CD4-positive, CD25-positive, alpha-beta regulatory T cell (primary cell): ENCODE measurements around the gene CKS2. TPM values are rescaled to one million over a fixed set of nuclear protein-coding genes. Genes with fewer than 3 reads are reported as not detected.

Experiments
- ATAC-seq, 2 donors: fragments of 150-1000 bp; cut with Tn5 transposase; one replicate each; pipeline ENCODE4 v1.10.0; 2021; ENCODE audit warnings: low read depth in 2 of 2, moderate number of reproducible peaks in 2 of 2, moderate library complexity in 1 of 2
- DNase-seq, 3 donors: peaks; one replicate each; pipeline versions ENCODE4 v3.0.0 to v3.0.0-alpha.2; 2012 to 2022; ENCODE audit warnings: mixed read lengths in 1 of 3
- H3K27ac ChIP-seq: one replicate; pipeline ENCODE4 v1.7.0; 2013; ENCODE audit warnings: mild to moderate bottlenecking, low read length; ENCODE audit not compliant: insufficient read depth, poor library complexity, severe bottlenecking
- H3K27me3 ChIP-seq: one replicate; pipeline ENCODE4 v1.7.0; 2013; ENCODE audit warnings: low read length; ENCODE audit not compliant: control insufficient read depth, insufficient read depth
- H3K36me3 ChIP-seq: one replicate; pipeline ENCODE4 v1.7.0; 2013; ENCODE audit warnings: mild to moderate bottlenecking, low read length, moderate library complexity; ENCODE audit not compliant: control insufficient read depth, insufficient read depth
- H3K4me1 ChIP-seq: 2 replicates; pipeline ENCODE4 v1.7.0; 2013; ENCODE audit warnings: mild to moderate bottlenecking, low read length; ENCODE audit not compliant: insufficient read depth, control insufficient read depth, poor library complexity, severe bottlenecking
- H3K4me3 ChIP-seq: one replicate; pipeline ENCODE4 v1.7.0; 2013; ENCODE audit warnings: low read depth, mild to moderate bottlenecking, low read length, moderate library complexity
- H3K9me3 ChIP-seq, 2 experiments: 1 replicate in 1 of 2; 2 replicates in 1 of 2; pipeline ENCODE4 v1.7.0; 2013; ENCODE audit warnings: low read length in 2 of 2, mild to moderate bottlenecking in 1 of 2, moderate library complexity in 1 of 2; ENCODE audit not compliant: control insufficient read depth in 2 of 2
- H3K27ac Mint-ChIP-seq, 3 donors: one replicate each; pipeline ENCODE4 v1.8.0; 2020 to 2022; ENCODE audit warnings: mild to moderate bottlenecking in 3 of 3, mixed read lengths in 3 of 3, moderate library complexity in 2 of 3
- H3K27me3 Mint-ChIP-seq: one replicate; pipeline ENCODE4 v1.8.0; 2022; ENCODE audit warnings: mild to moderate bottlenecking, mixed read lengths
- H3K36me3 Mint-ChIP-seq: one replicate; pipeline ENCODE4 v1.8.0; 2020; ENCODE audit warnings: mixed read lengths
- H3K4me1 Mint-ChIP-seq, 4 donors: one replicate each; pipeline ENCODE4 v1.8.0; 2020 to 2022; ENCODE audit warnings: mixed read lengths in 4 of 4, mild to moderate bottlenecking in 1 of 4
- H3K4me3 Mint-ChIP-seq, 4 donors: one replicate each; pipeline ENCODE4 v1.8.0; 2020 to 2022; ENCODE audit warnings: mild to moderate bottlenecking in 4 of 4, mixed read lengths in 4 of 4, moderate library complexity in 3 of 4
- H3K9me3 Mint-ChIP-seq, 7 donors: one replicate each; pipeline ENCODE4 v1.8.0; 2020 to 2022; ENCODE audit warnings: mixed read lengths in 7 of 7, mild to moderate bottlenecking in 3 of 7, moderate library complexity in 2 of 7
- polyA plus RNA-seq, 4 donors: library from polyadenylated mRNA; unstranded; fragments of 300-500 nt; fragmentation: Illumina TruSeq; gene quantifications; one replicate each; pipeline ENCODE4 v1.2.3, GENCODE V29; 2021
- total RNA-seq: library from RNA; stranded (reverse); gene quantifications from one replicate; pipeline ENCODE4 v1.2.3, GENCODE V29; 2022

Gene CKS2
- total and polyA plus RNA-seq, 5 donors from 2014 or later: 28.6 to 53.0 (median 43.6) TPM

GRCh38 chr9:89323390-89323789 lies 12.4 kb downstream of the CKS2 start:
- H3K4me3 Mint-ChIP-seq: peak overlapping the region in 2 of 4 donors; percentile 12 to 45
- peak overlapping the region in 2 of 3 donors; percentile 4 to 70 for H3K27ac Mint-ChIP-seq
- peaks cover 31 to 70% (median 51%) of the 10 kb centered on the region in 4 donors for H3K4me1 Mint-ChIP-seq
- Histone ChIP-seq H3K4me3 (no peak overlapping the region), H3K4me1 (peaks cover 30% of the 10 kb centered on the region), H3K36me3 (peaks cover 54% of the 10 kb centered on the region), H3K9me3 (no peaks in the 10 kb centered on the region), H3K27me3 (no peaks in the 10 kb centered on the region), H3K27ac (no peak overlapping the region)
- no peaks in the 10 kb centered on the region for H3K27me3 Mint-ChIP-seq
- no peak for DNase-seq
- no peaks in the 10 kb centered on the region for H3K9me3 Mint-ChIP-seq
- H3K36me3 Mint-ChIP-seq: peaks cover 28% of the 10 kb centered on the region
- no peak for ATAC-seq

GRCh38 chr9:89325733-89326132 lies 14.7 kb downstream of the CKS2 start:
- DNase-seq: no peak
- Histone ChIP-seq H3K27ac (no peak overlapping the region), H3K4me3 (no peak overlapping the region), H3K9me3 (no peaks in the 10 kb centered on the region), H3K4me1 (peaks cover 18% of the 10 kb centered on the region), H3K27me3 (no peaks in the 10 kb centered on the region), H3K36me3 (peaks cover 76% of the 10 kb centered on the region)
- peaks cover 28 to 51% (median 38%) of the 10 kb centered on the region in 4 donors for H3K4me1 Mint-ChIP-seq
- H3K36me3 Mint-ChIP-seq: peaks cover 40% of the 10 kb centered on the region
- no peaks in the 10 kb centered on the region for H3K27me3 Mint-ChIP-seq
- no peaks in the 10 kb centered on the region for H3K9me3 Mint-ChIP-seq
- no peak for ATAC-seq
- H3K27ac Mint-ChIP-seq: peak overlapping the region in 1 of 3 donors; percentile 13
- H3K4me3 Mint-ChIP-seq: peak overlapping the region in 1 of 4 donors; percentile 44

GRCh38 chr9:89328064-89328463 lies 17.1 kb downstream of the CKS2 start:
- Histone ChIP-seq H3K36me3 (peaks cover 87% of the 10 kb centered on the region), H3K4me1 (peaks cover 1% of the 10 kb centered on the region), H3K27me3 (no peaks in the 10 kb centered on the region), H3K4me3 (no peak overlapping the region), H3K9me3 (no peaks in the 10 kb centered on the region), H3K27ac (no peak overlapping the region)
- Mint-ChIP-seq H3K36me3 (peaks cover 37% of the 10 kb centered on the region), H3K9me3 (no peaks in the 10 kb centered on the region), H3K4me1 (peaks cover 11 to 34% (median 26%) of the 10 kb centered on the region in 4 donors), H3K27ac (no peak overlapping the region), H3K4me3 (no peak overlapping the region), H3K27me3 (no peaks in the 10 kb centered on the region)
- ATAC-seq (no peak), DNase-seq (no peak)

GRCh38 chr9:89329917-89330316 lies 18.9 kb downstream of the CKS2 start:
- no peak overlapping the region for H3K27ac Mint-ChIP-seq
- no peaks in the 10 kb centered on the region for H3K9me3 Mint-ChIP-seq
- H3K4me1 ChIP-seq: no peaks in the 10 kb centered on the region
- peaks cover 8 to 20% (median 15%) of the 10 kb centered on the region in 4 donors for H3K4me1 Mint-ChIP-seq
- H3K27me3 Mint-ChIP-seq: no peaks in the 10 kb centered on the region
- ATAC-seq (no peak), DNase-seq (no peak)
- H3K4me3 Mint-ChIP-seq: no peak overlapping the region
- no peaks in the 10 kb centered on the region for H3K9me3 ChIP-seq
- no peak overlapping the region for H3K4me3 ChIP-seq
- H3K36me3 Mint-ChIP-seq: peaks cover 42% of the 10 kb centered on the region
- no peak overlapping the region for H3K27ac ChIP-seq
- H3K27me3 ChIP-seq: no peaks in the 10 kb centered on the region
- H3K36me3 ChIP-seq: peaks cover 90% of the 10 kb centered on the region

DNA sequence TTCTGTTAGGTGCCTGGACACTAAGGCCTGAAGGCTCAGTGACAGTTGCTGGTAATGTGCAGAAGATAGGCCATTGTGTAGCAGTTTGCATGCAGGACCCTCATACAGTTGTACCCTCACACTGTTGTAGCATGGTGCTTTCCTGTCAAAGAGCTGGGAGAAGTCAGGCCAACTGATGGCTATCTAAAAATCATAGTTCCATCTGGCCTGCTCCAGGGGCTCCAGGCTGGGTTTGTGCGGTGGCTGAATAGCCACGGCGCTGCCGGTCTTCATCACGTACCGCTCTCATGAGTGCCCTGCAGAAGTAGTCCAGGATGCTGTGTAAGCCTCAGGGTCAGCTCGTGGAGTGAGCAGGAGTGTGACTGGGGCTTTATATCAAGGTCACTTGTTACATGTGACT lies 19.5 kb downstream of the CKS2 start:
- no peaks in the 10 kb centered on the region for H3K9me3 Mint-ChIP-seq
- H3K4me1 ChIP-seq: no peaks in the 10 kb centered on the region
- no peak overlapping the region for H3K27ac Mint-ChIP-seq
- no peak for ATAC-seq
- no peaks in the 10 kb centered on the region for H3K27me3 Mint-ChIP-seq
- H3K4me1 Mint-ChIP-seq: peaks cover 8 to 19% (median 10%) of the 10 kb centered on the region in 4 donors
- no peaks in the 10 kb centered on the region for H3K27me3 ChIP-seq
- H3K4me3 ChIP-seq: no peak overlapping the region
- H3K4me3 Mint-ChIP-seq: no peak overlapping the region
- no peaks in the 10 kb centered on the region for H3K9me3 ChIP-seq
- peaks cover 93% of the 10 kb centered on the region for H3K36me3 ChIP-seq
- DNase-seq: no peak
- peaks cover 42% of the 10 kb centered on the region for H3K36me3 Mint-ChIP-seq
- H3K27ac ChIP-seq: no peak overlapping the region

DNA sequence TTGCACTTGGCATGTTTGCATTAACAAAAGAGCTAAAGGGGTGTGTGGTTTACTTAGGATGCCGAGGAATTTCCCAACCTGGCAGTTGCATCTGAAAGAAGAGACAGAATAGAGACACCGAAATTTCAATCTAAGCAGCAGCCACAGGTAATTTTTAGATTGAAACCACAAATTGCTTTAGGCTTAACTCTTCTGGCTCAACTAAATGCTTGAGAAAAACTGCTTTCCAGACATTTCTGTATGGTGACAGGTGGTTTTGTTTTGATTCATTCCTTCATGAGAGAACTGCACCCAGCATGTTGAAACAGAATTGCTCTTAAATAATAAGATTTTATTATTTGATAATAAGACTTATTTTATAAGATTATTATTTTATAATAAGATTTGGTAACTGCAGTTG lies 28.8 kb downstream of the CKS2 start:
- no peak overlapping the region for H3K4me3 Mint-ChIP-seq
- peaks cover 66% of the 10 kb centered on the region for H3K36me3 Mint-ChIP-seq
- no peaks in the 10 kb centered on the region for H3K27me3 Mint-ChIP-seq
- Histone ChIP-seq H3K27me3 (no peaks in the 10 kb centered on the region), H3K4me1 (no peaks in the 10 kb centered on the region), H3K4me3 (no peak overlapping the region), H3K36me3 (peaks cover 93% of the 10 kb centered on the region), H3K9me3 (peaks cover 2% of the 10 kb centered on the region in 2 experiments), H3K27ac (no peak overlapping the region)
- DNase-seq (no peak), ATAC-seq (no peak)
- peaks cover 24 to 34% (median 30%) of the 10 kb centered on the region in 4 donors for H3K4me1 Mint-ChIP-seq
- peaks cover 0 to 2% (median 0%) of the 10 kb centered on the region in 7 donors for H3K9me3 Mint-ChIP-seq
- peak overlapping the region in 1 of 3 donors; percentile 62 for H3K27ac Mint-ChIP-seq

GRCh38 chr9:89340332-89340731 lies 29.3 kb downstream of the CKS2 start:
- DNase-seq: no peak
- Mint-ChIP-seq H3K27ac (peak overlapping the region in 2 of 3 donors; percentile 62 to 86), H3K4me1 (peaks cover 24 to 34% (median 31%) of the 10 kb centered on the region in 4 donors), H3K4me3 (no peak overlapping the region), H3K9me3 (peaks cover 0 to 2% (median 0%) of the 10 kb centered on the region in 7 donors), H3K27me3 (no peaks in the 10 kb centered on the region), H3K36me3 (peaks cover 71% of the 10 kb centered on the region)
- no peak overlapping the region for H3K27ac ChIP-seq
- peaks cover 2 to 4% of the 10 kb centered on the region in 2 experiments for H3K9me3 ChIP-seq
- H3K27me3 ChIP-seq: no peaks in the 10 kb centered on the region
- no peak overlapping the region for H3K4me3 ChIP-seq
- no peaks in the 10 kb centered on the region for H3K4me1 ChIP-seq
- no peak for ATAC-seq
- H3K36me3 ChIP-seq: peaks cover 93% of the 10 kb centered on the region

DNA sequence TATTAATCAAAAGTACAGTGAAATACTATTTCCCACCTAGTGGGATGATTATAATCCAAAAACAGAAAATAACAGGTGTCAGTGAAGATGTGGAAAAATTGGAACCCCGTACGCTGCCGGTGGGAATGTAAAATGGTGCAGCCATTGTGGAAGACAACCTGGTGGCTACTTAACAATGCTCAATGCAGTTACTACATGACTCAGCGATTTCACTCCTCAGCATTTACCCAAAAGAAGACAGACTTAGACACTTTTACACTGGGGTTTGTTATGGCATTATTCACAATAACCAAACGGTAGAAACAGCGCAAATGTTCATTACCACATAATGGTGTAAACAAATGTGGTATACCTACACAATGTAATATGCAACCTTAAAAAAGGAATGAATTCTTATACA lies 31.2 kb downstream of the CKS2 start:
- Histone ChIP-seq H3K27ac (no peak overlapping the region), H3K36me3 (peaks cover 96% of the 10 kb centered on the region), H3K4me3 (no peak overlapping the region), H3K4me1 (no peaks in the 10 kb centered on the region), H3K9me3 (peaks cover 2 to 4% of the 10 kb centered on the region in 2 experiments), H3K27me3 (no peaks in the 10 kb centered on the region)
- ATAC-seq (no peak), DNase-seq (no peak)
- Mint-ChIP-seq H3K27me3 (no peaks in the 10 kb centered on the region), H3K36me3 (peaks cover 75% of the 10 kb centered on the region), H3K4me1 (peaks cover 24 to 40% (median 33%) of the 10 kb centered on the region in 4 donors), H3K4me3 (peak overlapping the region in 1 of 4 donors; percentile 79), H3K27ac (no peak overlapping the region), H3K9me3 (peaks cover 0 to 2% (median 0%) of the 10 kb centered on the region in 7 donors)
